GM18517 (cell line): ENCODE data around the gene VDAC1.
"Not testable (repeated sequence)": the region's sequence is repeated elsewhere in the genome, so short reads cannot be mapped to it uniquely, and the experiment has no call there.

ENCODE experiments used
- ATAC-seq: cut with Tn5 transposase; IDR thresholded peaks from one replicate; pipeline ENCODE4 v1.9.1; 2021; ENCODE audit warnings: mild to moderate bottlenecking, moderate library complexity; ENCODE audit not compliant: unreplicated experiment

The VDAC1 gene

DNA sequence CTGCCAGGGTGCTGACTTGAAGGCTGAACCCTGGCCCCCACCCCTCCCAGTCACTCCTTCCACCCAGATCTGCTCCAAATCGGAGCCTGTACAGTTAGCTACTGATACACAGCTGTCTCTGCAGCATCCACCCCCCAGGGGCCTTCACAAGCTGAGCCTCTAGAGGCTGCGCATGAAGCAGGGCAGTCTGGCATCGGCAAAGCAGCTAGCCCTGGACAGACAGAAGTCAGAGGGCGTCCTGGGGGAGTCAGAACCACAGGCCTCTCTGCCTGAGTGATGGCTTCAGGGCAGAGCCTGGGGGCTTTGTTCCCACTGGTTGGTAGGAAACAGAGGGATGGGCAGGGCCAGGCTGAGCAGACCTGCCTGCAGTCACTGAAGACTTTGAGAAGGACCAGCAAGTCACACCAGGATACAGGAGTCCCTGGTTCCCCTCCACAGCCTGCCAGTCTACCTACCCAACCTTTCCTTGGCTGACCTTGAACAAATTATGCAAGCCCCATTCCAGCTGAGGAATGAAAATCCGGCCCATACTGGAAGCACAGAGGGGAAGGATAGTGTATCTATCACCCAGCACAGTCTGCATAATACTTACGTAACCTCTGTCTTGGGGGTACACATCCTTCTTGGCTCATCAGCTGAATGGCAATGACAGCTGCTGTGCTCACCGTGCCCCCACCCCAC, 8.8 kb downstream of the VDAC1 start:
- ATAC-seq = no peak

DNA sequence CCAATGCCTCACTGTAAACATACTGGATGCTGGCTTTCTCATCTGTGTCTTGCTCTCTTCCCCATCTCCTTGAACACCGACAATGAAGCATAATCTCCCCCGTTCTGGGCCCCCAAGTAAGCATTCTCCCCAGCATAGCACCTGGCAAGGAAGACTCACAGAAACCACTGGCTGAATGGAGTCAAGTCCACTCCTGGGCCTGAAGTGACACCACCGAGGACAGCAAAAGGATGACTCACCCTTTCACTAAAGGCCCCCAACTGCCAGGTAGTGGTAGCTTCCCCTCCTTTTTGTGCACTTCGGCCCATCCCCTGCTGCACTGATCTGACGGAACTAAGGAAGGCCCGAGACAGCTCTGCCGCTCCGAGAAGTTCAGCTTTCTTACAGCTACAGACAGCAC, 9.4 kb downstream of the VDAC1 start:
- no peak for ATAC-seq

DNA sequence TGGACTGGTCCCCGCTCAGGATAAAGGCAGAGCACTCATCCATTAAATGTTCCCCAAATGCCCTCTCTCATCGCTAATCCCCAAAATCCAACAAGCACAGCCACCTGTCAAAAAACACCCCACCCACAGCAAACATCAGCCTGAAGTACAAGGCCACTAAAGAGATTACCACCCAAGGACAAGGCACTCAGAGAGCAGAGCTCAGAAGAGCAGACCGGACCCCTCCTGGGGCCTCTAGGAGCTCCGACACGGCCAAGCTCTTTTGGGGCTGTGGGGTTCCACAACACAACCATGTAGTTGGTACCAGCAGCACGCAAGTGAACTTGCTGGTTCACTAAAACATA, 9.8 kb downstream of the VDAC1 start:
- no peak for ATAC-seq

DNA sequence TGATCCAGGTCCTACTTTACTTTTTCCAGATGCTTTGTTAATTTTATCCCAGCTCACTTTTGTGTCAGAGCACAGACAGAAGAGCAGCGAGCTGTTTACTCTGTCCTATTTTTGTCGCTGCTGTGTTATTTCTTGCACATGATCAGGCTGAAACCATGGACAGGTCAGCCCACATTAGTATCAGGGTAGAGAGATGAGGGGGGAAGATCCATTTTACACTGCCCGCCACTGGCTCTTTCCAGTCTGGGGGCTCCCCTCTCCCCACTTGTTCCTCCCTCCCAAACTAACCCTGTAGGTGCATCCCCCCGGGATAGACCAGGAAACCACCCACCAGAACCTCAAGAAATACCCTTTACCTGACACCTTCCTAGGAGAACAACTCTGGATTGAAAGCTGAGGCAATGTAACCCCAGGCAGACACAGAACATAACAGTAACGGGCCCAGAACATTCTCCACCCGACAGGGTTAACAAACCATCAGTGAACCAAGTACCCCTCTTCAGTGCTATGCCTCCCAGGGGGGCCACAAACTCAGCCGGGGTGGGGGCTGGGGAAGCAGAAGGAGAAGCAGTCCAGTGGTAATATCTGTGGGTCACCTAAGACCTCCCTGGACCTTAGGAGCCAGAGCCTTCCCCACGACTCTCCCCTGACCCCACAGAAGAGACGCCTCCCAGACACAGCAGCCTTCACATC, 10.3 kb downstream of the VDAC1 start:
- no peak for ATAC-seq

DNA sequence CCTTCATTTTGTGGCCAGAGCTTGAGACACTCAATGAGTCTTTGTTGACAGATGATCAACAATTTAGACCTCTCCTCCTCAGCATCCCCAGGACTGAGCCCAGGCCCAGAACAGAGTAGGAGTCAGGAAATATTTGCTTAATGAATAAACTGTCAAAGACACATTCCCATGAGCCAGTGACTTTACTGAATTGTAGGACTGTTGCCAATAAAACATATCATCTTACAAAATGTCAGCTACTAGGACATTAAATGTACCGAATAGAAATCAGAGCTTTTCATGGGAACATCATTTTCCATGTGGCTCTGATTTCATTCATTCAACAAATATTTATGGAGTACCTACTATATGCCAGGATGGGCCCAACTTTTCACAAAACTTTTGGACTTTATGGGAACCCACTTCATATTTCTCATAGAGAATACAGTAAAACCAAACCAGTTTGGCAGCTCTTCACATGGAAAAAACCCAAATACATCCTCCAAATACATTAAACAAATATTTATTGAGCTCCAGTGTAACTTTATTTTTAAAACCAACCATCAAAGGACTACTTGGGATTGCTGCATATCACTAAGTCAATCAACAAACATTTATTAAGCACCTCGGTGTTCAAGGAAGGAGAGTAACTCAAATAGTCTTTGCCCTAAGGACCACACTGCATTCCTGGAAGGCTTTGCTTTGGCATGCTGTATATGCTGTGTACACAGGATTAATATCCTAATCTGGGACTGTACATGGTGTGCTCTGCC, 11.4 kb downstream of the VDAC1 start:
- no peak for ATAC-seq

DNA sequence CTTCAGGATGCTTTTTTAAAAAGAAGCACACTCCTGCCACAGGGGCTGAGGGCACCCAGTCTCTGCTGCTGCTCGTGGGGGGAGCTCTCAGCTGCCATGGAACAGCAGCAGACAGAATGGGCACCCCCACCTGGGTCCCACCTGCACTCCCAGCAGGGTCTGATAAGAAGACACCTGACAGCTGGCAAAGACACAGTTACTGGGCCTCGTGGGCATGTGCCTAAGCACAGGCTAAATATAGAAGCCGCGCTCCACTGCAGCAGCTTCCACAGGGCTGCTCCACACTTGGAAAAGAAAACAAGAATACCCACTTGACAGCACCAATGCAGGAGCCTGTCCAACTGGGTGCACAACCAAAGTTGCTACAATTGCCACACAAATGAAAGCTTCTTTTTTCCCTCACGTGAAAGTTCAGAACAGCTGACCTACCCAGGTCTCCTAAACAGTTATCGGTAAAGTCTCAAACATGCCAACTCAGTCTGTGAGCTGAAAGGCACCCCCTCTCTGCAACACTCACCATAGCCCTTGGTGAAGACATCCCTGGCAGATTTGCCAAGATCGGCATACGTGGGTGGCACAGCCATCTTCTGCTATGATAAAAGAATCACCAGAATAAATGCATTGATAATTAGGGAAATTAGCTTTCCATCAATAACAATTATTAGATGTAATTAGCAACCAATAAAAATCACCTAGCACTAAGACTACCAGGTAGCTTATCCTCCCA, 12.2 kb downstream of the VDAC1 start:
- ATAC-seq = no peak

DNA sequence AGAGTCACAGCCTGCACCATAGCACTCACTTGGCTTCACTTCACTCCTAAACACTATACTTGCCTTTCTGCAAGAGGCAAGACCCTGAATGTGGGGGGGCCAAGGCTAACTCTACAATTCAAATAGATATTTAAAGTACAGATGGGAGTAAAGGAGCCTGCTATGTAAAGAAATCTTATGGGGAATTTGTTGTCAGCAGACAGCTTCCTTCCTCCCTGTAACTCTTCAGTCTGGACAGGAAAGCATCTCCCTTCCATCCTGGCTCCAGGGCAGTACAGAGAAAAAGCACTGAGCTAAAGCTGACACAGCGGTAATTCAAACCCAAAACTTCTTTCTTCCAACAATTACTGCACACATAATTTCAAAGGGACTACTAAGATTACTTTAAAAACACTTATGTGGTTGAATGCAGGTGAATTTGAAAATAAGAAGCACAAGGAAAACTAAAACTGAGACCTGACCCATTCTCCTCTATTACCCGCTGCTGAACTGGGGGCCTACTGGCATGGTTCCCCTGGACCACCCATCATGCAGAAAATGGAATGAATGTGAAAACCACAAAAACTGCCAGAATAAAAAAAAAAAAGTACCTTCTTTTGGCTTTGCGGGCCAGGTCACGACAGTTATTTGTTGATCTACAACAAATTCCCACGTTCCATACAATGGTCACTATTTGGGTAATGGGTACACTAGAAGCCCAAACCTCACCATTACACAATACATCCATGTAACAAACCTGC, 13.4 kb downstream of the VDAC1 start:
- ATAC-seq = no peak

DNA sequence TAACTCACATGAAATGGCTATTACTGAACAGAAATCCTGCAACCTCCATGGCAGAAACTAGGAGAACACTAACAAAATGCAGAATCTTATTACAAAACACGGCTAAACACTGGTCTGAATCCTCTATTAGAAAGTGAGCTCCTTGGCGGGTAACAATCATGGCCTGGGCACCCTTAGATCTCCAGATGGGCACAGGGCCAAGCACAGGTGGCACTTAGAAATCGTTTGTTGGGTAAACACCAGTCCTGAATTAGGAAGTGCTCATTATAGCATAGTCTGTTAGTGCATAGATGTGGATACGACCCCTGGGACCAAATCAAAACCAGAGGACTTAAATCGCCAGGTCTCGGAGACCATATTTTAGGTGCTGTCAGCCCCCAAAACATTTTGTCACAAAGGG, 14.4 kb downstream of the VDAC1 start:
- no peak for ATAC-seq

DNA sequence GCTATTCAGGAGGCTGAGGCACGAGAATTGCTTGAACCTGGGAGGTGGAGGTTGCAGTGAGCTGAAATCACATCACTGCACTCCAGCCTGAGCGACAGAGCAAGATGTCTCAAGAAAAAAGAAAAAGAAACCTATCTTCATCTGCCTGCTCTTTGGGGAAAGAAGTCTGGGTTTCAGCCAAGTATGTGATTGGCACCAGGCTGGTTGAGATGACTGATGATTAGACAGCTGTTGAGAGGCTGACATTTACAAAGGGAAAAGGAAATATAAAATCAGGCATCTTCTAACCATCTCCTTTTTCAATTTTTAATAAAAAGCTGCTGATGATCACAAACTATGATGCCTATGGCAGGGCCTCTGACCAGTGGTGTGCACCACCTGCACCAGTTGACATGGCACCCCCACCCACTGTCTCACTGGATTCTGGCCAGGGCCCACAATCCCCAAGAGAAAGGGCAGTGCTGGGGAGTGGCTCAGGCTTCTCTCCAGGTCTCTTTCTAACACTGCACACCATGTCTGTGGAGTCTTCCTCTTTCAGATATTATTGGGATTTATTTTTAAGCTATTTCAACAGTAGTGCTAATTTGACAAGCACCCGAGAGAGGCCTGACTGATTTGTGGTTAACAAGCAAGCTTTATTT, 19.1 kb downstream of the VDAC1 start:
- ATAC-seq = no peak

DNA sequence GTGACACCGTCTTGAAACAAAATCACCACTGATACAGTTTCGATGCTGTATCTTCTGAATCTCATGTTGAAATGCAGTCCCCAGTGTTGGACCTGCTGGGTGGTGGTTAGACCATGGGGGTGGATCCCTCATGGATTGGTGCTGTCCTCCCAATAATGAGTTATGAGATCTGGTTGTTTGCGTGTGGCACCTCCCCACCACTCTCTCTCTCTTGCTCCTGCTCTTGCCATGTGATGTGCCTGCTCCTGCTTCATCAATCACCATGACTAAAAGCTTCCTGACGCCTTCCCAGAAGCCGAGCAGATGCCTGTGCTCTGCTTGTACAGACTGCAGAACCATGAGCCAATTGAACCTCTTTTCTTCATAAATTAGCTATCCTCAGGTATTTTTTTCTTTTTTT, 21.1 kb downstream of the VDAC1 start:
- ATAC-seq = no peak

DNA sequence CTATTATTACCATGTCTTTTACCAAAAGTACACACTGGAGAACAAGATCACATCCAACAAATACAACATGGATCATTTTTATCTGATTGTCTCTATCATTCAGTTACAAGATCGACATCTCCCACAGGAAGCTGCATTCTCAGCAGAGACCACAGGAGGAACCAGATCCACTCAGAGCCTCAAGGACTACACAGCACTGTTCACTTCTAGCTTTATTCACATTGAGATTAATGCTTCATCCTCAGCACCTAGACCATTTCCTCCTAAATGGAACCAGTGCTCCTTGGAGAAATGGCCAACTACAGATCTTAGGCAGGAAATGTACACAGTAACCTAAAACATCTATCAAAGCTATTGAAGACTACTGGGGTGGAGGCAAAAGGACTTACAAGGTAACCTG, 23.1 kb downstream of the VDAC1 start:
- no peak for ATAC-seq

DNA sequence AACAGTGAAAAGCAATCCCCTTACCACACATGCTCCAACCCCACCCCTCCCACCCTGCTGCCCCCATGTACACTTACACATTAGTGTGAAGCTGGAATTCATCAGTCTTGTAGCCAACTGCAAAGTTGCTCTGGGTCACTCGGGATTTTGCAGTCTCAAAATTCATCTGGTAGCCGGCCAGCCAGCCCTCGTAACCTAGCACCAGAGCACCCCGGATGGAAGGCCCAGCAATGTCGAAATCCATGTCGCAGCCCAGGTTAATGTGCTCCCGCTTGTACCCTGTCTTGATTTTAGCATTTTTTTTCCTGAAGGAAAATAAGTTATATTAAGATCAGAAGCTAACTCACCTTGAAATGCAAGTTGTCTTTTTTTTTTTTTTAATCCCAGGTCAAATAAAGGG, 24.1 kb downstream of the VDAC1 start:
- ATAC-seq = no peak

DNA sequence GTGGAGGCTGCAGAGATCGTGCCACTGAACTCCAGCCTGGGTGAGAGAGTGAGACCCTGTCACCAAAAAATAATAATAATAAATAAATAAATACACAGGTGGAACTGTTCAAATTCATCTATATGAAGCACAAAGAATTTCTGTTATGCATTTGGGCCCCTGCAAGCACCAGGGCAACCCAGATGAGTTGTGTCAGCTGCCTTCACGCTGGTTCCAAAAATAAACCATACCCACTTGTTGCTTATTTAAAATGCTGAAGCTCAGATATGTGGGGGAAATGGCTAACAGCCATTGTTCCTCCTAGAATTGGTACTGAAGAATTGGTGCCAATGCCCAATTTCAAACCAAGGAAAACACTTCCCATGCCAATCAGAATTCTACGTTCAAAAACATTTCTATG, 25.8 kb downstream of the VDAC1 start:
- no peak for ATAC-seq

DNA sequence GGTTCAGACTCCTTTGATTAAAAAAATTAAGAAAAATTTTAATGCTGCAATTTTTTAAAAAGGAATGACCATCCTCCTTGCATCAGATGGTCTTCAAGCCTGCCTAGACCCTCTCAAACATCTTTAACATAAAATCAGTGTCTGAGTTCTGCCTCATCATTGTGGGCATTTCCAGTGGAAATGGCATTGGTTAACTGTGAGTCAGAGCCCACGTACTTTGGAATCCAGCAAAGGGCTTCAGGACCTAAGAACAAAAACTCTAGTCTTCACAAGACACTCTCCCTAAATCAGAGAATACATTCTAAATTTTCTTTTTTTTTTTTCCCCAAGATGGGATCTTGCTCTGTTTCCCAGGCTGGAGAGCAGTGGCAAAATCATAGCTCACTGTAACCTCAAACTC, 26.9 kb downstream of the VDAC1 start:
- ATAC-seq = no peak

DNA sequence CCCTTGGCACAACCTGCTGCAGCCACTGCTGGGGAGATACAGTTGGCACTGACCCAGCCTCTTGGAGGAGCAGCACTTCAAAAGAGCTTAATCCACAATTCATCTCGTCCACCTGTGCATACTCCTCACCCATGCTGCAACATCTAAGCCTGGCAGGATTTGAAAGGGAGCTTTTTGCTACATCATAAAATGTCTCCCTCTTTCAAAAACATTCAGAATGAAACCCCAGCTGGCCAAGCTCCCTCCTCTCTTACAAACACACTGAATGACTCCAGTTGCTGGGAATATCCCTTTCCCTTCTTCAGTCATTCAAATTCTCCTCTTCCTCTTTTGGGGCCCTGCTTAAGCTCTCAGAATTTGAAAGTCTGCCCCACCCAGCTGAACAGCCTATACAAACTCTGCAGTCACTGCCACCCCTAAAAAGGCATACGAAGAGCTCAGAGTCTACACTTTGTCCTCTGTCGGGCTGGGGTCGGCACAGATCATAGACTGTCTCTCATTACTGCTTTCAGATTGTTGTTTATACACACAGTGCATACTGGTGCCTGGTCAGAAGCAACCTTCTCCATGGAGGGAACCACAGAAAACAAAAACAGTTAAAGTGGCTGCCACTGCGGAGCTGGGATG, 27.5 kb downstream of the VDAC1 start:
- no peak for ATAC-seq

DNA sequence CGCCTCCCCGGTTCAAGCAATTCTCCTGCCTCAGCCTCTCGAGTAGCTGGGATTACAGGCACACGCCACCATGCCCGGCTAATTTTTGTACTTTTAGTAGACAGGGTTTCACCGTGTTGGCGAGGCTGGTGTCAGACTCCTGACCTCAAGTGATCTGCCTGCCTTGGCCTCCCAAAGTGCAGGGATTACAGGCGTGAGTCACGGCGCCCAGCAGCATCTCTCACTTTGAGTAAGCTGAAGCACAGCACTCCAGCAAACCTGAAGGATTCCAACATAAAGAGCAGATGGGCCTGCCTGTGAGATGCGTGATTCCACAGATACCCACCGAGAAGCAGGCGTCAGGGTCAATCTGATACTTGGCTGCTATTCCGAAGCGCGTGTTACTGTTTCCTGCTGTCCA, 29.2 kb downstream of the VDAC1 start:
- not testable (repeated sequence) for ATAC-seq

DNA sequence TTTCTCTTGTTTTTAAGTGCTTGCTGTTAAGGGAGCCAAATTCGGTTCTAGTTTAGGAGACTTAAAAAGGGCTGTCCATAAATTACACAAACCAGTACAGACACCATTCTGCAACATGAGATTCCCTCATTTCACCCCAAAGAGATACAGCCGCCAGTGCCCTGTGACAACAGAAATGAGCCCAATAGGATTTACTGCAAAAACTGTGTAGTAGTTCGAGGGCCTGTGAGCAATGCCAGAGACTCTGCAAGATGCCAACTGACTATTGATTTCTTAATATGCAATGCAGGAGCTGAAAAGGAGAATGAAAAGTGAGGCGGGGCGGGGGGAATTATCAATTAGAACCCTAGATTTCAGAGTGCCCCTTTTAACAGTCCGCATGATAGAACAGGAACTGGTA, 30.6 kb downstream of the VDAC1 start:
- no peak for ATAC-seq

DNA sequence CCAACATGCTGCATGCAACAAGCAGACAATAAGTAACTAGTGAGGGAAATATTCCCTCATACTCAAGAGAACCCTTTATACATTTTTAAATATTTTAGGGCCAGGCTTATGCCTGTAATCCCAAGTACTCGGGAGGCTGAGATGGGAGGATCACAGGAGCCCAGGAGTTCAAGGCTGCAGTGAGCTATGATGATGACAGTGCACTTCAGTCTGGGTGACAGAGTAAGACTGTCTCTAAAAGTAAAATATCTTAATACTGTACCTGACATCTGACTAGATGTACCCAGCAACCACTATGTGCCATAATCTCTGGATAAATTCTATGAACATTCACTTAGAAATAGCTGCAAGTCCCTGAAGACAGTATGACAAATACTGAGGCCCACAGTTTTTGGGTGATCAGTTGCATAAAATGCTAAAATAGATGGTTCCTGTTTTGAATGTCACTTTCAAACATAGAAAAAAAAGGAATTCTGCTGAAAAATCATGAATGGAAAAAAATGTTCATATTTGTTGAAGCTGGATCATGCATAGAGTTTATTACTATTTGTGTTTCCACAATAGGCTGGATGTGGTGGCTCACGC, 34.4 kb downstream of the VDAC1 start:
- ATAC-seq = no peak

DNA sequence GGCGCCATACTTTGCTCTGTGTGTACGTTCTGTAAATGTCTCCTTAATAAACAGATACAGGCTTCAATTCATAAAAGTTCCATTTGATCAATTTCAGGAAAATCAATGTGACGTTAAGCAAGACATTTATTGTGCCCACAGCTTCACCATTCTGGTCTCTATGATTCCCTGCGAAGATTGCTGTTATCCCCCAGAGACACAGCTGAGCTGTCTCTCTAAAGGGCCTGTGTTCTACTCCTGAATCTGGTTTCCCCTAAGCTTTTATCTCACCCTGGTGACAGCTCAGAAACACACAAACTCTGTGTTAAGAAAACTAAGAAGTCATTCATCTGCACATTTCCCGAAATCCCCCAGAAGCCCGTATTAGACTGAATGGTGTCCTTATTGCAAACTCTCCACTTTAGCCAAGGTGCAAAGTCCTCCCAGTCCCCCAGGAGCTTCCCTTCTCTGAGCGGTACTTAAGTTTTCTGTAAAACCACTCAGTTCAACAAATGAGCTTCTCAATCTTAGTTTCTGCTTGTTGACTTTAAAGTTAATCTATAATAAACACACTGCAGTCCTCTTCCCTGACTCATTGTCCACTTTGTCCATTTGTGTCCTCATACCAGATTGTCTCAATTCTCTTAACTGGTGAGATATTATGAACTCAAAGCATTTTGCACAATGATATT, 35.0 kb downstream of the VDAC1 start:
- ATAC-seq = no peak
